Pancreas (tissue), 10 donors: ENCODE data around the gene GFY. TPM values are rescaled to one million over a fixed set of nuclear protein-coding genes. Genes with fewer than 3 reads are reported as not detected.
A peak's percentile ranks its signal among the peaks of the same experiment; 100 is the strongest.

ENCODE experiments used
- ATAC-seq, 4 donors: fragments of 200-7000 bp; cut with Tn5 transposase; one replicate each; pipeline versions ENCODE4 v1.8.0 to v1.9.1; 2020; ENCODE audit warnings: mild to moderate bottlenecking in 4 of 4, moderate library complexity in 4 of 4
- DNase-seq, 6 donors: peaks; one replicate each; pipeline ENCODE4 v3.0.0-alpha.2; 2020
- FAIRE-seq: peaks from 2 replicates; lab custom pipeline; 2012; peaks lifted over from hg19 to GRCh38; lab: Jason Lieb, UNC
- H3K27ac ChIP-seq, 4 donors: fragments of 200-600 bp; sonication (generic); 1 replicate in 3 of 4; 2 replicates in 1 of 4; pipeline versions ENCODE4 v1.5.0 to v1.8.0; 2020
- H3K27me3 ChIP-seq, 4 donors: fragments of 200-600 bp; one replicate each; pipeline ENCODE4 v1.8.0; 2021
- H3K36me3 ChIP-seq, 3 donors: fragments of 200-600 bp; sonication (generic) in 1 of 3; one replicate each; pipeline versions ENCODE4 v1.5.0 to v1.8.0; 2020 to 2021
- H3K4me1 ChIP-seq, 3 donors: fragments of 200-600 bp; one replicate each; pipeline ENCODE4 v1.8.0; 2021
- H3K4me3 ChIP-seq, 4 donors: fragments of 200-600 bp; sonication (generic) in 2 of 4; one replicate each; pipeline versions ENCODE4 v1.5.0 to v1.8.0; 2020 to 2021
- H3K9me3 ChIP-seq, 4 donors: fragments of 200-600 bp; one replicate each; pipeline ENCODE4 v1.8.0; 2021
- CTCF ChIP-seq, 4 donors: fragments of 200-600 bp; sonication (generic) in 3 of 4; IDR thresholded peaks; one replicate each; pipeline versions ENCODE4 v1.5.0 to v1.8.0; 2021; ENCODE audit warnings: antibody characterized with exemption in 4 of 4
- WGBS, 2 donors: extraction: QIAGEN DNeasy Blood & Tissue Kit; methylation state at CpG; one replicate each; pipeline ENCODE4 v1.1.7; 2013; 5-methylcytosine and 5-hydroxymethylcytosine counted together
- intact Hi-C, 3 donors: fragments of 100-400 bp; cut with DNase I; formaldehyde crosslinking; loops; one replicate each; pipeline versions ENCODE4 v1.11.1 to v1.14.2; 2022
- polyA plus RNA-seq, 2 donors: library from polyadenylated mRNA; stranded (reverse); fragments of 200-250 nt; gene quantifications; one replicate each; pipeline ENCODE4 v1.2.3, GENCODE V29; 2013
- total RNA-seq, 6 donors: library from RNA; stranded (reverse); fragmentation: NEBNext Ultra II Directional in 4 of 6; extraction: Animal tissue kit (Norgen Biotek cat#: 25700) in 4 of 6; gene quantifications; one replicate each; pipeline versions ENCODE4 v1.2.1 to v1.2.4, GENCODE V29; 2021 to 2023
- donor health status: healthy with polysubstance abuse.
- donor health status: DM: no; HTN: no; CAD: no; lungs with moderate emphysema.
- donor health status: DM: no; HTN: no; CAD: no.
- donor health status: control.
- donor health status: control.
- donor health status: Bipolar disorder and iron deficiency.
- donor health status: DM: yes; HTN: yes; CAD: no.
- donor health status: DM: no; HTN: no; CAD: no.
- donor health status: DM: no; HTN: no; CAD: no.
- donor health status: DM: yes; HTN: yes; CAD: no.

The GFY gene
- total and polyA plus RNA-seq, 8 donors, result not detected

- FAIRE-seq (no peak), ATAC-seq (no peak), DNase-seq (no peak)
- 12 to 14% methylated on average over 5 to 6 of the region's 6 CpGs for WGBS, 2 donors
- no peak overlapping the region for H3K4me3 ChIP-seq
- intact Hi-C loops, result loop anchor here in 2 of 3 donors (5.0 kb wide), 1 partner anchor 41 kb away; no protein-coding TSS in a partner anchor
- no peaks in the 10 kb centered on the region for H3K36me3 ChIP-seq
- peaks cover 0 to 14% (median 0%) of the 10 kb centered on the region in 4 donors for H3K27me3 ChIP-seq
- no peak overlapping the region for H3K27ac ChIP-seq
- no peaks in the 10 kb centered on the region for H3K4me1 ChIP-seq
- TF ChIP-seq CTCF (IDR thresholded peaks at IDR 0.05), result no peak
- no peaks in the 10 kb centered on the region for H3K9me3 ChIP-seq
These were observed 13.1 kb downstream of the GFY start for GRCh38 chr19:49438261-49438660.

GRCh38 chr19:49439836-49440235, 14.6 kb downstream of the GFY start:
- intact Hi-C loops, result loop anchor here (5.0 to 10.0 kb wide), 3 partner anchors 43 to 215 kb away; no protein-coding TSS in a partner anchor
- Histone ChIP-seq H3K27ac (no peak overlapping the region), H3K27me3 (peaks cover 0 to 9% (median 0%) of the 10 kb centered on the region in 4 donors), H3K4me1 (no peaks in the 10 kb centered on the region), H3K36me3 (no peaks in the 10 kb centered on the region), H3K4me3 (no peak overlapping the region), H3K9me3 (no peaks in the 10 kb centered on the region)
- no peak for TF ChIP-seq CTCF (IDR thresholded peaks at IDR 0.05)
- WGBS, 2 donors, result 41 to 47% methylated on average over 6 of the region's 6 CpGs
- no peak for DNase-seq
- no peak for ATAC-seq
- FAIRE-seq, result no peak

GRCh38 chr19:49440439-49441209, 15.4 kb downstream of the GFY start:
- Histone ChIP-seq H3K27ac (no peak overlapping the region), H3K4me3 (peak overlapping the region in 1 of 4 donors; percentile 14), H3K36me3 (no peaks in the 10 kb centered on the region), H3K4me1 (no peaks in the 10 kb centered on the region), H3K27me3 (peaks cover 0 to 8% (median 0%) of the 10 kb centered on the region in 4 donors), H3K9me3 (no peaks in the 10 kb centered on the region)
- DNase-seq (no peak), ATAC-seq (no peak), FAIRE-seq (no peak)
- intact Hi-C loops, result loop anchor here in 2 of 3 donors (10.0 kb wide), 2 partner anchors 46 to 216 kb away; no protein-coding TSS in a partner anchor
- 22 to 29% methylated on average over 18 to 19 of the region's 19 CpGs for WGBS, 2 donors
- no peak for TF ChIP-seq CTCF (IDR thresholded peaks at IDR 0.05)

GRCh38 chr19:49441210-49441959, 16.2 kb downstream of the GFY start, which contains the start of gene SLC17A7:
SLC17A7 (minus strand) TSS chr19:49441527; CDS start chr19:49441379, 148 bp downstream.
- TF ChIP-seq CTCF (IDR thresholded peaks at IDR 0.05), result no peak
- FAIRE-seq (no peak), DNase-seq (peak in 1 of 6 donors; percentile 26), ATAC-seq (no peak)
- peaks cover 0 to under 1% (median 0%) of the 10 kb centered on the region in 4 donors for H3K27me3 ChIP-seq
- no peaks in the 10 kb centered on the region for H3K4me1 ChIP-seq
- H3K27ac ChIP-seq, result no peak within 1 kb of the TSS
- 5 to 7% methylated on average over 30 to 56 of the region's 56 CpGs for WGBS, 2 donors
- intact Hi-C loops, result loop anchor here in 2 of 3 donors (10.0 kb wide), 2 partner anchors 47 to 217 kb away; no protein-coding TSS in a partner anchor
- H3K36me3 ChIP-seq, result no peaks in the 10 kb centered on the region
- peak within 1 kb of the TSS in 1 of 4 donors; percentile 66 for H3K4me3 ChIP-seq
- no peaks in the 10 kb centered on the region for H3K9me3 ChIP-seq
